GM12878 (cell line): ENCODE results near the gene ATP5PD. TPM values are rescaled to one million over a fixed set of nuclear protein-coding genes. Genes with fewer than 3 reads are reported as not detected.

ENCODE experiments used
- BCL11A ChIP-seq: IDR thresholded peaks from 2 replicates; pipeline ENCODE4 v1.6.1; 2011; ENCODE audit warnings: low read depth, low read length
- CREB1 ChIP-seq: IDR thresholded peaks from 2 replicates; pipeline ENCODE4 v1.6.1; 2012; ENCODE audit warnings: low read depth, mild to moderate bottlenecking, inconsistent platforms
- FOXK2 ChIP-seq: fragments of 450-650 bp; IDR thresholded peaks from 2 replicates; pipeline ENCODE4 v1.6.1; 2017; ENCODE audit warnings: mild to moderate bottlenecking, moderate library complexity
- IRF4 ChIP-seq: IDR thresholded peaks from 2 replicates; pipeline ENCODE4 v1.6.1; 2011; ENCODE audit warnings: low read depth, low read length
- JUNB ChIP-seq: IDR thresholded peaks from 2 replicates; pipeline ENCODE4 v1.6.1; 2016; ENCODE audit warnings: antibody characterized with exemption, mild to moderate bottlenecking
- JUND ChIP-seq: IDR thresholded peaks from 2 replicates; pipeline ENCODE4 v1.6.1; 2012; ENCODE audit warnings: low read depth, mild to moderate bottlenecking, low read length, improper control_type of control experiment, moderate library complexity
- NBN ChIP-seq: fragments of 450-650 bp; IDR thresholded peaks from 2 replicates; pipeline ENCODE4 v1.6.1; 2016
- PML ChIP-seq: IDR thresholded peaks from 2 replicates; pipeline ENCODE4 v1.6.1; 2012; ENCODE audit warnings: low read length, inconsistent platforms
- RAD51 ChIP-seq: fragments of 450-650 bp; IDR thresholded peaks from 2 replicates; pipeline ENCODE4 v1.6.1; 2016; ENCODE audit warnings: moderate library complexity, mild to moderate bottlenecking, inconsistent platforms
- RB1 ChIP-seq: fragments of 450-650 bp; formaldehyde crosslinking; IDR thresholded peaks from 2 replicates; pipeline ENCODE4 v1.6.1; 2017; ENCODE audit warnings: mild to moderate bottlenecking, borderline replicate concordance
- RFX5 ChIP-seq: IDR thresholded peaks from 2 replicates; pipeline ENCODE4 v1.6.1; 2011; ENCODE audit warnings: low read depth, low read length, improper control_type of control experiment
- RUNX3 ChIP-seq: IDR thresholded peaks from 2 replicates; pipeline ENCODE4 v1.6.1; 2012; ENCODE audit warnings: low read length, inconsistent platforms
- SMAD1 ChIP-seq: fragments of 450-650 bp; IDR thresholded peaks from 2 replicates; pipeline ENCODE4 v1.6.1; 2018; ENCODE audit warnings: mild to moderate bottlenecking, low read depth; ENCODE audit not compliant: partially characterized antibody
- SREBF2 ChIP-seq: IDR thresholded peaks from 2 replicates; pipeline ENCODE4 v1.6.1; 2012; ENCODE audit warnings: mild to moderate bottlenecking, low read length
- SUZ12 ChIP-seq: fragments of 200-600 bp; sonication (generic); IDR thresholded peaks from one replicate; pipeline ENCODE4 v1.6.1; 2018; ENCODE audit warnings: antibody characterized with exemption, mild to moderate bottlenecking; ENCODE audit not compliant: unreplicated experiment
- TARDBP ChIP-seq: IDR thresholded peaks from 2 replicates; pipeline ENCODE4 v1.6.1; 2016; ENCODE audit warnings: borderline replicate concordance
- TCF7 ChIP-seq: IDR thresholded peaks from 2 replicates; pipeline ENCODE4 v1.6.1; 2014; ENCODE audit warnings: antibody characterized with exemption, borderline replicate concordance
- WRNIP1 ChIP-seq: IDR thresholded peaks from 2 replicates; pipeline ENCODE4 v1.6.1; 2011; ENCODE audit warnings: low read depth, low read length, improper control_type of control experiment, borderline replicate concordance
- ZNF207 ChIP-seq: fragments of 450-650 bp; IDR thresholded peaks from 2 replicates; pipeline ENCODE4 v1.6.1; 2014; ENCODE audit warnings: antibody characterized with exemption, mild to moderate bottlenecking, borderline replicate concordance
- polyA plus RNA-seq, 11 experiments: library from polyadenylated mRNA; depleted of rRNA in 4 of 11; unstranded in 6 of 11; stranded (reverse) in 5 of 11; fragments of >200 nt; fragmentation: Nextera tagmentation in 4 of 11; fragmentation: Illumina TruSeq in 1 of 11; extraction: Ambion mirVana in 4 of 11; extraction: Trizol in 1 of 11; gene quantifications; 1 replicate in 1 of 11; 2 replicates in 10 of 11; pipeline versions ENCODE4 v1.2.1 to v1.2.3, GENCODE V29; 2011 to 2016; ENCODE audit warnings: inconsistent platforms in 2 of 11, missing spikeins in 2 of 11, low read depth in 1 of 11
- total RNA-seq, 4 experiments: library from RNA; depleted of rRNA in 3 of 4; stranded (reverse); fragments of >200 nt in 3 of 4; fragmentation: Illumina TruSeq in 1 of 4; extraction: Trizol in 1 of 4; gene quantifications; 2 replicates each; pipeline versions ENCODE4 v1.2.1 to v1.2.3, GENCODE V29; 2013 to 2021
- TF ChIP-seq, protein P1 (sequence below): fragments of 450-650 bp; IDR thresholded peaks from 2 replicates; pipeline ENCODE4 v1.6.1; 2016; ENCODE audit warnings: mild to moderate bottlenecking, moderate library complexity, borderline replicate concordance
- TF ChIP-seq, protein P2 (sequence below): fragments of 150-350 bp; IDR thresholded peaks from 2 replicates; pipeline ENCODE4 v1.6.1; 2014; ENCODE audit warnings: mild to moderate bottlenecking, low read depth, low read length
- TF ChIP-seq, protein P3 (sequence below): fragments of 150-350 bp; IDR thresholded peaks from 2 replicates; pipeline ENCODE4 v1.6.1; 2016; ENCODE audit warnings: low read depth, low read length

The ATP5PD gene
- total and polyA plus RNA-seq, 10 of the 15 experiments (the other 5 are each of a cell fraction or from before 2014, with no cell fraction given): 172 to 772 (median 321) TPM

DNA sequence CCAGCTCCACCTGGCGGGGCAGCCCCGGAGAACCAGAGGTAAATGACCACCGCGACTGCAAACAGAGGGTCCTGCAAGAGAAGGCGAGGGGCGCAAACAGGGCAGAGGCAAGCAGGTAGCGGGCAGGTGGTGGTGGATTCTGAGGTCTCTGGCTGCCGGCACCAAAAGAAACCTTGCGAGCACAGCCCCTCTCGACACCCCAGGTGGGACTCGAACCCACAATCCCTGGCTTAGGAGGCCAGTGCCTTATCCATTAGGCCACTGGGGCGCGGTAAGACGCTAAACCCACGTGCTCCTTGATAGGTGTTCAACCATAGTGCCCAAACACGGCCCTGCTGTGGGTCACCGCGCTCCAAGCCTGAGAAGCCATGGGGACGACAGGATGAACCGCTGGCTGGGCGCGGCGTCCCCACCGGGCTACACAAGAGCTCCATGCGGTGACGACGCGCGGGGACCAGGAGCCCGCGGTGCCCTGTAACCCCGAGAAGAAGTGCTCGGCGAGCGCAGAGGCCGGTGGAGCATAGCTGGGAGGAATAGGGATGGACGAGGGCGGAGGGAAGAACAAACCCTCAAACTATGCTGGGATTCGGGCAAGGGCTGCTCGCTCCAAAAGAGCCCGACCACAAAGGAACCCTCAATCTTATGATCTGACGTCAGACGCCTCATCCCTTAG is 12.4 kb downstream of the ATP5PD start (continued):
- TF ChIP-seq, protein P1, sequence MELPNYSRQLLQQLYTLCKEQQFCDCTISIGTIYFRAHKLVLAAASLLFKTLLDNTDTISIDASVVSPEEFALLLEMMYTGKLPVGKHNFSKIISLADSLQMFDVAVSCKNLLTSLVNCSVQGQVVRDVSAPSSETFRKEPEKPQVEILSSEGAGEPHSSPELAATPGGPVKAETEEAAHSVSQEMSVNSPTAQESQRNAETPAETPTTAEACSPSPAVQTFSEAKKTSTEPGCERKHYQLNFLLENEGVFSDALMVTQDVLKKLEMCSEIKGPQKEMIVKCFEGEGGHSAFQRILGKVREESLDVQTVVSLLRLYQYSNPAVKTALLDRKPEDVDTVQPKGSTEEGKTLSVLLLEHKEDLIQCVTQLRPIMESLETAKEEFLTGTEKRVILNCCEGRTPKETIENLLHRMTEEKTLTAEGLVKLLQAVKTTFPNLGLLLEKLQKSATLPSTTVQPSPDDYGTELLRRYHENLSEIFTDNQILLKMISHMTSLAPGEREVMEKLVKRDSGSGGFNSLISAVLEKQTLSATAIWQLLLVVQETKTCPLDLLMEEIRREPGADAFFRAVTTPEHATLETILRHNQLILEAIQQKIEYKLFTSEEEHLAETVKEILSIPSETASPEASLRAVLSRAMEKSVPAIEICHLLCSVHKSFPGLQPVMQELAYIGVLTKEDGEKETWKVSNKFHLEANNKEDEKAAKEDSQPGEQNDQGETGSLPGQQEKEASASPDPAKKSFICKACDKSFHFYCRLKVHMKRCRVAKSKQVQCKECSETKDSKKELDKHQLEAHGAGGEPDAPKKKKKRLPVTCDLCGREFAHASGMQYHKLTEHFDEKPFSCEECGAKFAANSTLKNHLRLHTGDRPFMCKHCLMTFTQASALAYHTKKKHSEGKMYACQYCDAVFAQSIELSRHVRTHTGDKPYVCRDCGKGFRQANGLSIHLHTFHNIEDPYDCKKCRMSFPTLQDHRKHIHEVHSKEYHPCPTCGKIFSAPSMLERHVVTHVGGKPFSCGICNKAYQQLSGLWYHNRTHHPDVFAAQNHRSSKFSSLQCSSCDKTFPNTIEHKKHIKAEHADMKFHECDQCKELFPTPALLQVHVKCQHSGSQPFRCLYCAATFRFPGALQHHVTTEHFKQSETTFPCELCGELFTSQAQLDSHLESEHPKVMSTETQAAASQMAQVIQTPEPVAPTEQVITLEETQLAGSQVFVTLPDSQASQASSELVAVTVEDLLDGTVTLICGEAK: peak; percentile 56; the same call in 1 of the 2 replicates
- TF ChIP-seq SUZ12 (no peak), PML (no peak), JUNB (no peak), FOXK2 (no peak; the same call in 1 of the 2 replicates), RB1 (peak; percentile 46; the same call in 1 of the 2 replicates), SREBF2 (peak; percentile 91), NBN (0 out of 2 replicates have a peak, but pooled peaks have one; percentile 18), TCF7 (no peak), IRF4 (peak; percentile 69; the same call in 1 of the 2 replicates), BCL11A (0 out of 2 replicates have a peak, but pooled peaks have one; percentile 19), RFX5 (peak; percentile 21; the same call in 1 of the 2 replicates), WRNIP1 (no peak), RUNX3 (peak; percentile 65), JUND (no peak), TARDBP (peak; percentile 98), SMAD1 (no peak), ZNF207 (no peak), RAD51 (peak; percentile 63), CREB1 (peak; percentile 45; the same call in 1 of the 2 replicates)
- TF ChIP-seq, protein P2, sequence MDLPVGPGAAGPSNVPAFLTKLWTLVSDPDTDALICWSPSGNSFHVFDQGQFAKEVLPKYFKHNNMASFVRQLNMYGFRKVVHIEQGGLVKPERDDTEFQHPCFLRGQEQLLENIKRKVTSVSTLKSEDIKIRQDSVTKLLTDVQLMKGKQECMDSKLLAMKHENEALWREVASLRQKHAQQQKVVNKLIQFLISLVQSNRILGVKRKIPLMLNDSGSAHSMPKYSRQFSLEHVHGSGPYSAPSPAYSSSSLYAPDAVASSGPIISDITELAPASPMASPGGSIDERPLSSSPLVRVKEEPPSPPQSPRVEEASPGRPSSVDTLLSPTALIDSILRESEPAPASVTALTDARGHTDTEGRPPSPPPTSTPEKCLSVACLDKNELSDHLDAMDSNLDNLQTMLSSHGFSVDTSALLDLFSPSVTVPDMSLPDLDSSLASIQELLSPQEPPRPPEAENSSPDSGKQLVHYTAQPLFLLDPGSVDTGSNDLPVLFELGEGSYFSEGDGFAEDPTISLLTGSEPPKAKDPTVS: no peak
- TF ChIP-seq, protein P3, sequence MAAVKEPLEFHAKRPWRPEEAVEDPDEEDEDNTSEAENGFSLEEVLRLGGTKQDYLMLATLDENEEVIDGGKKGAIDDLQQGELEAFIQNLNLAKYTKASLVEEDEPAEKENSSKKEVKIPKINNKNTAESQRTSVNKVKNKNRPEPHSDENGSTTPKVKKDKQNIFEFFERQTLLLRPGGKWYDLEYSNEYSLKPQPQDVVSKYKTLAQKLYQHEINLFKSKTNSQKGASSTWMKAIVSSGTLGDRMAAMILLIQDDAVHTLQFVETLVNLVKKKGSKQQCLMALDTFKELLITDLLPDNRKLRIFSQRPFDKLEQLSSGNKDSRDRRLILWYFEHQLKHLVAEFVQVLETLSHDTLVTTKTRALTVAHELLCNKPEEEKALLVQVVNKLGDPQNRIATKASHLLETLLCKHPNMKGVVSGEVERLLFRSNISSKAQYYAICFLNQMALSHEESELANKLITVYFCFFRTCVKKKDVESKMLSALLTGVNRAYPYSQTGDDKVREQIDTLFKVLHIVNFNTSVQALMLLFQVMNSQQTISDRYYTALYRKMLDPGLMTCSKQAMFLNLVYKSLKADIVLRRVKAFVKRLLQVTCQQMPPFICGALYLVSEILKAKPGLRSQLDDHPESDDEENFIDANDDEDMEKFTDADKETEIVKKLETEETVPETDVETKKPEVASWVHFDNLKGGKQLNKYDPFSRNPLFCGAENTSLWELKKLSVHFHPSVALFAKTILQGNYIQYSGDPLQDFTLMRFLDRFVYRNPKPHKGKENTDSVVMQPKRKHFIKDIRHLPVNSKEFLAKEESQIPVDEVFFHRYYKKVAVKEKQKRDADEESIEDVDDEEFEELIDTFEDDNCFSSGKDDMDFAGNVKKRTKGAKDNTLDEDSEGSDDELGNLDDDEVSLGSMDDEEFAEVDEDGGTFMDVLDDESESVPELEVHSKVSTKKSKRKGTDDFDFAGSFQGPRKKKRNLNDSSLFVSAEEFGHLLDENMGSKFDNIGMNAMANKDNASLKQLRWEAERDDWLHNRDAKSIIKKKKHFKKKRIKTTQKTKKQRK: no peak
